DMS53 (cell line): ENCODE data around the gene MICB.

Experiments
- DNase-seq: peaks from one replicate; lab custom pipeline; 2025; lab: John Stamatoyannopoulos, UW

MICB gene

GRCh38 chr6:31541059-31541657, 43.2 kb downstream of the MICB start:
- DNase-seq: peak; percentile 75

DNA sequence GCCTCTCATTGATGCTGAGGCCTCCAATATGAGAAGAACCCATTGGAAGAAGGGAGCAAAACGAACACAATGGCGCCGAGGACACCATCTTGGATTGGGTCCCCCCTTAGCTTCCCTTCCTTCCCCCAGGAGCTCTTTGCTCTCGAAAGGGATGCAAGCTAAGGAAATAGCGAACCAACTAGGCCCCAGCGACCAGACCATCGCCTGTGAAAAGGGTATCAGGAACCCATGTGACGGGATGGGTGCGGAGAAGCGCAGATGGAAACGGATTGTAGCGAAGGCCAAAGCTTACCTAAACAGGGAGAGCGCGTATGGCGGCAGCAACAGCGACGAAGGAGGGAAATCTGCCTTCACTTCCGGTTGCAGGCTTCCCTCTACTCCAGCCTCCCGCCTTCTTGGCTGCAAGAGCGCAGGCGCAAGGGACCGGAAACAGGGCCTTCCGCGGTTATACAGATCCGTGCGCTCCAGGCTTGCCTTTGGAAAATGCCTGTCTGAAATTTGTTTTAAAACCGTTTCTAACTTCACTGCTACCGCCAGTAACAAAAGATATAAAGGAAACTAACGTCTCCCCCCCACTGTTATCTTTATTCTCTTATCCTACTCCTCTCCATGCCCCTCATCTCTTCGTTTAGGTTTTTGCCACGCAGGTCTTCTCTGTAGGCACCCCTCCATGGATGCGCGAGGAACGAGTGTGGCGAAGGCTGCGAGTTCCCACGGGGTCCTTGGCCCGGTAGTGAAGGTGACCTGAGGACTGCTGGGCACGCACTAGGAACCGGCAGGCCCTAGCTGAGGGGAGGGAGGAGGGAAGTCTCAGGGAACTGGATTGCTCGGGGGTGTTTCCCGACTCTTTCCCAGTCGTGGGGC, 43.9 kb downstream of the MICB start, which contains the start of gene DDX39B:
Gene DDX39B, minus strand, starts transcription at position 346 of the 864 bp plus-strand sequence. CDS start 1,471 bp downstream, outside the sequence.
- DNase-seq: peak; percentile 99

DNA sequence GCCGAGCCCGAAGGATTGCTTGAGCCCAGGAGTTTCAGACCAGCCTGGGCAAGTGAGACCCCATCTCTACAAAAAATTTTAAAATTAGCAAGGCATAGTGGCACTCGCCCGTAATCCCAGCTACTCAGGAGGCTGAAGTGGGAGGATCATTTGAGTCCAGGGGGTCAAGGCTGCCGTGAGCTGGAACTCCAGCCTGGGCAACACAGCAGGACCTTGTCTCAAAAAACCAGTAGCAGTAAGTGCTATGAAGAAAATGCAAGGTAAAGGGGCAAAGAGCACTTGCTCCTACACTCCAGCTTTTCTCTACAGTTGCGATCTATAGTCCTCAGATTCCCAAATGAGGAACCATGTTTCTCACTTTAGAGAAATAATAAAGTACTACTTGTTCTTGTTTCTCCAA, 45.7 kb downstream of the MICB start:
- DNase-seq: no peak

- DNase-seq: no peak
These were observed 46.7 kb downstream of the MICB start for GRCh38 chr6:31544676-31545075.

DNA sequence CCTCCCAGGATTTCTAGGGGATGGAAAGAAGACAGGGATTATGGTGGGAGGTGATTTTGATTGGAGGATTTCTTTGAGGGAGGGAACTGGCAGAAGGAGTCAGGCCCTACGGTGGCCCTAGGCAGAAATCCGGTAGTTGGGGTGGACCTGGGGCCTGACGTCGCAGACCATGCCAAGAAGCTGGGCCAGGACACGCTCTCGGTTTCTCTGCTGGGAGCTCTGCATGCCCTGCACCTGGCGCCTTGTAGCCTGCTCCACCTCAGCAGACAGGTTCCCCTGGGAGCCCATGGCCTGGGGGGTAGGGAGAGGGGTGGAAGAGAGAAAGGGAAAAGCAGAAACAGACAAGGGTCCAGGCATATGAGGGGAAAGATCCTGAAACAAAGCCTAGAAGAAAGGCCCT, 47.3 kb downstream of the MICB start:
- DNase-seq: no peak

- DNase-seq: peak; percentile 98
These were observed 48.5 kb downstream of the MICB start, which contains the start of gene ATP6V1G2 for GRCh38 chr6:31546339-31546957. TSS of gene ATP6V1G2 (minus strand) at chr6:31546608. CDS start at chr6:31546559, 49 bp downstream.

DNA sequence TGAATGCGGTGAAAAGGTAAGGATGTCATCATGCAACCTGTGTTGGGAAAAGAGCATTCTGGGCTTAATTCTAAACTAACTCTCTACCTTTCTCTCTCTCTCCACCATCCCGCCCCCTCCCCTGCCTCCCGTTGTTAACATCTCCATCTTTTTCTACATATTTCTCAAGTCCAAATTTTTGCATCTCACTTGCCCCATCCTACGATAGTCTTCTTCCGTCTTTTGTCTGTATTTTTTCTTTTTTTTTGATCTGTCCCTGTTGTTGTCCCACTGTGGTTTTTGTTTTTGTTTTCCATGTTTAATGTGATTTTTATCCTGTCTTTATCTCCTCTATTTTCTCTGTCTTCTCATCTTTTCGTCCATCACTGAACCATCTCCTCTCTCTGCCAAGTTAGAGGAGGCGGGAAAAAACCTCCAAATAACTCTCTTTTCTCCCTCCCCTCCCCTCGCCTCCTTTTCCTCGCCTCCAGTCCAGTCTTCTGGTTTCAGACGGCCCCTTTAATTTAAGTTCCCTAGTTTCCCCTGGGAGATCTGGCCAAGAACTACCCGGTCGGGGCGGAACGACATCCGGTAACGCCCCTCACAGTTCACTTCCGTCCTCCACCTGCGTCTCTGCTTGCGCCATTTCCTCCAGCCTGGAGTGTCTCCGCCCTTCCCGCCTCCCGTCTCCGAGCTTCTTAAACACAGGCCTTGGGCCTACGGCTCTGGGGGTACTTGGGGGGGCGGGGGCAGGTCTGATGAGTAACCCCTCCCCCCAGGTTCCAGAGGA, 49.2 kb downstream of the MICB start, which contains the start of gene NFKBIL1:
Gene NFKBIL1, plus strand, starts transcription at position 651 of the 769 bp plus-strand sequence. Its CDS starts 87 bp downstream, at position 738.
- peak; percentile 97 for DNase-seq

GRCh38 chr6:31547727-31548543, 50.0 kb downstream of the MICB start:
- DNase-seq: no peak

DNA sequence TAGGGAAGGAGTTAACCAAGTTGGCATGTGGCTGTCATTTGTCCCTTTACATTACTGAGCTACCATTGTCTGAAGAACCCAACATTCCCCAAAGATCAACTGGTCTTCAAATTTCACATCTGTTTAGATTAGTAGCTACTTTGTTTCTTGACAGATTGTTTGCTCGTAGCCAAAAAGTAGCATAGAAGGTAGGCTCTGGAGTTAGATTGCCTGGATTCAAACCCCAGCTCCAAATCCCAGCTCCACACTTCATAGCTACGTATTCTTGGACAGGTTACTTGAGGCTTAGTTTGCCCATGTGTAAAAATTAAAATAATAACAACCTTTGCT, 50.6 kb downstream of the MICB start:
- no peak for DNase-seq

- peak; percentile 56 for DNase-seq
These were observed 53.4 kb downstream of the MICB start for GRCh38 chr6:31551371-31551770.

DNA sequence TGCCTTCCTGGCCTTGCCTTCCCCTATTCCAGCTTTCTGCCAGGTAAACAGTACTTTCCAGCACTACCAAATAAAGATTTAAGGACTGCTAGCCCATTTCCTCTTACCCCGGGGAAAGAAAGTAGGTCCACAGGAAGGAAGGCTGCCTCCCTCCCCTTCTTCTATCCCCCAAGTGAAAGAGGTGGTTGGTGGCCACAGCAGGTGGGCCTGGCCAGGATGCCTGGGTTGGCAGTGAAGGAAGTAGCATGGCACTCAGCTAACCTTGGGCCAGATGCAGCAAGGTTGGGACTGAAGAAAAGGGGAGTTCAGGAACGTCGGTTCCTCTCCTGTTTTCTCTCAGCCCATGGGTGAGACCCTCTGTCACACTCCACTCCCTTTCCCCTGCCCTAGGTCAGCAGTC, 58.4 kb downstream of the MICB start:
- DNase-seq: no peak

DNA sequence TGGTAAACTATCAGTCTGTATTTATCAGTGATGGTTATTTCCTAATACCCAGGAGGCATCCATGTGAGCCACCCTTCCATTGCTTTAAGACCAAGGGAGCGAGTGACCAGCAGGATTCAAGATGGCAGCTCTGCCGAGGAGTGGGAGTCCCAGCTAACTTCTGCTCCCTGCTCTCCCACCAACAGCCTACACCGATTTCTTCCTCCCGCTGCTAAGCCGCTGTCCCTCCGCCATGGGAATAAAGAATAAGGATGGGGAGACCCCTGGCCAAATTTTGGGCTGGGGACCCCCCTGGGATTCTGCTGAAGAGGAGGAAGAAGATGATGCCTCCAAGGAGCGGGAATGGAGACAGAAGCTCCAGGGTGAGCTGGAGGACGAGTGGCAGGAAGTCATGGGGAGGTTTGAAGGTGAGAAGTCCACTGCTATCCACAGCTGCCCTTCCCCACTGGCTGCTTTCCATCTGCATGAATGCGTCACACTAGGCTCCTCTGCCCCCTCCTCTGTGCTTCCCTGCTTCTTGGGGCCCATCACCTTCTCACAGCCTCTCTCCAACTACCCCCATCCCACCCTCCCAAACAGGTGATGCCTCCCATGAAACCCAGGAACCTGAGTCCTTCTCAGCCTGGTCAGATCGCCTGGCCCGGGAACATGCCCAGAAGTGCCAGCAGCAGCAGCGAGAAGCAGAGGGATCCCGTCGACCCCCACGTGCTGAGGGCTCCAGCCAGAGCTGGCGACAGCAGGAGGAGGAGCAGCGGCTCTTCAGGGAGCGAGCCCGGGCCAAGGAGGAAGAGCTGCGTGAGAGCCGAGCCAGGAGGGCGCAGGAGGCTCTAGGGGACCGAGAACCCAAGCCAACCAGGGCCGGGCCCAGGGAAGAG, 59.7 kb downstream of the MICB start:
- no peak for DNase-seq

- no peak for DNase-seq
These were observed 60.3 kb downstream of the MICB start for GRCh38 chr6:31558318-31558625.

DNA sequence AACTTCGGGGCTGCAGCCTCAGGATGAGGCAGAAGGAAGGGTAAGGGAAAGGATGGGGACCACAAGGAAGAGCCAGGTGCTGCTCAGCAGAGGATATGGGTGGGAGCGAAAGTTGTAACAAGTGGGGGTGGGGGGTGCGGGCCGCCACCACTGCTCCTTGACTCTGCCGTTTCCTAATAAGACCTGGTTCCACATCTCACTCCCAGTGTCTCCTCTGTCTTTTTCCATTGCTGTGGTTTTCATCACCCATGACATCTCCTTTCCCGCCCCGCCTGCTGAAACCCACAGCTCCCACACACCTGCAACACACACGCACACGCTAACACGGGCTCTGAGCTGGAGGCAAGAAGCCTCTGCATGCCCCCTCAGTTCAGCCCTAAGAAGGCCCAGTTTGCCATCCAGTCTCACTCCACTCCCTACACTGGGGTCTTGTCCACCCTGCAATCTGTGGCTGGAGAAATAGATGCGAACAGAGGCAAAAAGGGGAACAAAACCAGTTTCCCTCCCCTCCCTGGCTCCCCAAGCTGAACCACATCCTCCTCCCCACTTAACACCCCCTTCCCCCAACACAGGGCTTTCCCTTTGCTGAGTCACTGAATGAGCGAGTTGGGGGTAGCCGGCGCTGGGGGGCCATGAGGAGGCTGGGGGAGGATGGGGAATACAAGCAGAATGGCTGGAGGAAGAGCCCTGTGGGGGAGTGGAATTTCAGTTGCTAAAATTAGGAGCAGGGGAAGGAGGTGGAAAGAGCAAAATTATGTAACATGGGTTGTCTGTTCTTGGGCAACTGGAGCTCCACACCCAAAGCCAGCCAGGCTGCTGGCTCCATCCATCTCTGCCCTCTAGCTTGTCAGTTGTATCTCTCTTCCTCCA, 60.9 kb downstream of the MICB start:
- DNase-seq: no peak

DNA sequence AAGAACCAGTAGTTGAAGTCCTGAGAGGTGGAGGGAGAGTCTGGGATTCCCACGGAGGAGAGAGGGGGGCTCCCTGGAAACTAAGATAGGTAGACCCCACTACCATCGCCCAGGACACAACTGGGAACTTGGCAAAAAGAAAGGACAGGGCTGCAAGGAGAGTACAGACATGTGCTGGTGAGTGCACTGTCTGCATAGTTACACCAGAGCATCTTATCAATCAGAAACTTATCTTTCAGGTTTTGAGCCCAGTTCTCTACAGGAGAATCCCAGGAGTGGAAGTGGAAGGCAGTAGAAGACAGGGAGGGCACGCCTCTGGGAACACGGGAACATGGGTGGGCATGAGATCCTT, 61.6 kb downstream of the MICB start:
- no peak for DNase-seq

DNA sequence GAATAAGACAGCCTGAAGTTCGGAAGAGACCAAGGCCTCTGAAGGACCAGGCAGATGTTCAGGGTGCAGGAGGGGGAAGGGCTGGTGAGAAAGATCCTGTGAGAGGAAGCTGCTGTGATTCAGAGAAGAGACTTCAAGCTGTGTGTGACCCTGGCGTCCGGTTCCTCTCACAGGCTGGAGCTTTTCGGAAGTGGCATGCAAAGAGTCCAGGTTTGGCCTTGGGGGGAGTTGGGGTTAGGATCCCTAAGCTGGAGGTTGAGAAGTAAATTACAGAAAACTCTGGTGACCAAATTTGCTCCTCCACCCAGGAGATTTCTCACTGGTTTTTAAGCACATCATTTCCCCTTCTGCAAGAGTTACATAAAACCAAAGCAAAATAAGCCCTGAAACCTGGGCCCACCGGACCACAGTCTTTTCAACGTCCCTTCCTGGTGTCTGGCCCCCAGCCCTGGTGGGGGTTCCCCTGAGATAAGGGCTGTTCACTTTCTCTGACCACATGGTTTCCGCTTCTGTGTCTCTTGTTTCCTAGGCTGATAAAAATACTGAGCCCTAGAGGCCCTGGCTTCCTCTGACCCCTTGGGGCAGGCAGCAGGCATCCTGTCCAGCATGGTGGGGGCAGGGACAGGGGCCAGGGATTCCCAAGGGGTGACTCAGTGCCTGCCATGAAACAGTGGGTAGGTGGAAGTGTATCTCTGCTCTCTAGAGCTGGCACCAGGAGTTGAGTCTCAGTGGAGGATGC, 62.2 kb downstream of the MICB start:
- no peak for DNase-seq

GRCh38 chr6:31560697-31561058, 62.7 kb downstream of the MICB start:
- no peak for DNase-seq
